ENCODE results near the gene SYCN.
A peak's percentile ranks its signal among the peaks of the same experiment; 100 is the strongest.
"Not testable (repeated sequence)": the region's sequence is repeated elsewhere in the genome, so short reads cannot be mapped to it uniquely, and the experiment has no call there.

SYCN gene

GRCh38 chr19:39203372-39204341 is at the start of gene SYCN:
SYCN (minus strand) TSS chr19:39204263; CDS start chr19:39204254, 9 bp downstream.
- DNase-seq, result no peak

- no peak for DNase-seq
Observed at GRCh38 chr19:39253374-39254149, 49.5 kb upstream of the SYCN start.

GRCh38 chr19:39252458-39252857 is 48.4 kb upstream of the SYCN start:
- no peak for DNase-seq

GRCh38 chr19:39251846-39252245 is 47.8 kb upstream of the SYCN start:
- DNase-seq, result no peak

- no peak for DNase-seq
Observed at GRCh38 chr19:39251081-39251480, 47.0 kb upstream of the SYCN start.

GRCh38 chr19:39248806-39249205 is 44.7 kb upstream of the SYCN start, which contains the start of gene IFNL4:
IFNL4 (minus strand) TSS chr19:39248856.
- no peak for DNase-seq

- DNase-seq, result no peak
Observed at GRCh38 chr19:39247701-39248664, 43.9 kb upstream of the SYCN start.

GRCh38 chr19:39246951-39247669 is 43.0 kb upstream of the SYCN start:
- peak; percentile 31 for DNase-seq

GRCh38 chr19:39245166-39245565 is 41.1 kb upstream of the SYCN start:
- DNase-seq, result not testable (repeated sequence)

GRCh38 chr19:39244410-39245100 is 40.5 kb upstream of the SYCN start, which contains the start of gene IFNL3:
IFNL3 (minus strand) TSS chr19:39245006; CDS start chr19:39244967, 39 bp downstream.
- DNase-seq, result not testable (repeated sequence)

- DNase-seq, result not testable (repeated sequence)
Observed at GRCh38 chr19:39243741-39244140, 39.7 kb upstream of the SYCN start.

- no peak for DNase-seq
Observed at GRCh38 chr19:39240421-39240820, 36.4 kb upstream of the SYCN start.

GRCh38 chr19:39238944-39239343 is 34.9 kb upstream of the SYCN start:
- DNase-seq, result no peak

GRCh38 chr19:39238209-39238608 is 34.1 kb upstream of the SYCN start:
- DNase-seq, result no peak

GRCh38 chr19:39237200-39238184 is 33.4 kb upstream of the SYCN start:
- peak; percentile 38 for DNase-seq

GRCh38 chr19:39236527-39236926 is 32.5 kb upstream of the SYCN start:
- DNase-seq, result no peak

- no peak for DNase-seq
Observed at GRCh38 chr19:39232708-39233107, 28.6 kb upstream of the SYCN start.

GRCh38 chr19:39230096-39230764 is 26.2 kb upstream of the SYCN start:
- DNase-seq, result no peak

GRCh38 chr19:39224910-39225309 is 20.8 kb upstream of the SYCN start:
- no peak for DNase-seq
